CD14-positive monocyte (primary cell): Measurements from ENCODE around the gene ZNF502. TPM values are rescaled to one million over a fixed set of nuclear protein-coding genes. Genes with fewer than 3 reads are reported as not detected.

Experiments used
- DNase-seq, 3 donors: peaks; one replicate each; pipeline ENCODE4 v3.0.0-alpha.2; 2011 to 2022
- H2AFZ ChIP-seq: 2 replicates; pipeline ENCODE4 v1.6.0; 2012; ENCODE audit warnings: mild to moderate bottlenecking, low read depth, low read length, inconsistent platforms; ENCODE audit not compliant: insufficient read depth, poor library complexity, severe bottlenecking
- H3K27ac ChIP-seq, 2 donors: 1 replicate in 1 of 2; 2 replicates in 1 of 2; pipeline ENCODE4 v1.5.1; 2012 to 2013; ENCODE audit warnings: low read length in 2 of 2, control low read depth in 1 of 2, inconsistent platforms in 1 of 2, low read depth in 1 of 2, mild to moderate bottlenecking in 1 of 2
- H3K27me3 ChIP-seq, 2 donors: one replicate each; pipeline versions ENCODE4 v1.6.0 to v1.6.1; 2011 to 2013; ENCODE audit warnings: low read length in 2 of 2; ENCODE audit not compliant: control insufficient read depth in 2 of 2, insufficient read depth in 2 of 2
- H3K36me3 ChIP-seq, 2 donors: replicated peaks in 1 of 2; 1 replicate in 1 of 2; 2 replicates in 1 of 2; pipeline versions ENCODE4 v1.5.1 to v1.6.1; 2012 to 2013; ENCODE audit warnings: low read length in 2 of 2, control low read depth in 1 of 2, inconsistent platforms in 1 of 2, mild to moderate bottlenecking in 1 of 2; ENCODE audit not compliant: insufficient read depth in 2 of 2, control insufficient read depth in 1 of 2
- H3K4me1 ChIP-seq, 2 donors: 1 replicate in 1 of 2; 2 replicates in 1 of 2; pipeline versions ENCODE4 v1.5.1 to v1.6.1; 2012 to 2013; ENCODE audit warnings: low read length in 2 of 2, control low read depth in 1 of 2, inconsistent platforms in 1 of 2, mild to moderate bottlenecking in 1 of 2, moderate library complexity in 1 of 2; ENCODE audit not compliant: insufficient read depth in 2 of 2, control insufficient read depth in 1 of 2
- H3K4me2 ChIP-seq: replicated peaks from 2 replicates; pipeline ENCODE3; 2012; ENCODE audit warnings: low read length, moderate library complexity, mild to moderate bottlenecking; ENCODE audit not compliant: poor library complexity, severe bottlenecking; ENCODE audit errors: extremely low read depth
- H3K4me3 ChIP-seq, 3 experiments: fragments of 200-600 bp in 1 of 3; sonication (generic) in 1 of 3; replicated peaks in 1 of 3; 1 replicate in 2 of 3; 2 replicates in 1 of 3; pipeline ENCODE4 v1.5.1; 2011 to 2013; ENCODE audit warnings: low read length in 3 of 3, mild to moderate bottlenecking in 3 of 3, control low read depth in 2 of 3, low read depth in 2 of 3, inconsistent platforms in 1 of 3, moderate library complexity in 1 of 3
- H3K79me2 ChIP-seq: 2 replicates; pipeline ENCODE4 v1.6.0; 2012; ENCODE audit warnings: mild to moderate bottlenecking, control low read depth, inconsistent platforms, low read length, moderate library complexity; ENCODE audit not compliant: insufficient read depth
- H3K9ac ChIP-seq: 2 replicates; pipeline ENCODE4 v1.6.0; 2017; ENCODE audit warnings: low read length, mild to moderate bottlenecking; ENCODE audit not compliant: insufficient read depth, poor library complexity, severe bottlenecking
- H3K9me3 ChIP-seq, 2 donors: replicated peaks in 1 of 2; 1 replicate in 1 of 2; 2 replicates in 1 of 2; pipeline versions ENCODE4 v1.5.1 to v1.6.1; 2012 to 2013; ENCODE audit warnings: low read length in 2 of 2, control low read depth in 1 of 2; ENCODE audit not compliant: control insufficient read depth in 1 of 2, insufficient read depth in 1 of 2
- H4K20me1 ChIP-seq: 2 replicates; pipeline ENCODE4 v1.6.0; 2012; ENCODE audit warnings: mild to moderate bottlenecking, low read length, control low read depth, moderate library complexity; ENCODE audit not compliant: insufficient read depth
- H3K27ac Mint-ChIP-seq, 7 donors: one replicate each; pipeline ENCODE4 v1.8.0; 2020; ENCODE audit warnings: mild to moderate bottlenecking in 7 of 7, mixed read lengths in 7 of 7, moderate library complexity in 6 of 7, inconsistent platforms in 2 of 7
- H3K27me3 Mint-ChIP-seq, 3 donors: one replicate each; pipeline ENCODE4 v1.8.0; 2021 to 2022; ENCODE audit warnings: low read depth in 3 of 3, mild to moderate bottlenecking in 3 of 3, mixed read lengths in 3 of 3, moderate library complexity in 3 of 3, inconsistent platforms in 1 of 3
- H3K36me3 Mint-ChIP-seq, 2 donors: one replicate each; pipeline ENCODE4 v1.8.0; 2020; ENCODE audit warnings: mixed read lengths in 2 of 2, inconsistent platforms in 1 of 2, mild to moderate bottlenecking in 1 of 2
- H3K4me1 Mint-ChIP-seq: one replicate; pipeline ENCODE4 v1.8.0; 2020; ENCODE audit warnings: mild to moderate bottlenecking, mixed read lengths
- H3K4me3 Mint-ChIP-seq, 2 donors: one replicate each; pipeline ENCODE4 v1.8.0; 2020; ENCODE audit warnings: mild to moderate bottlenecking in 2 of 2, mixed read lengths in 2 of 2, moderate library complexity in 1 of 2
- H3K9me3 Mint-ChIP-seq, 7 donors: one replicate each; pipeline ENCODE4 v1.8.0; 2020 to 2022; ENCODE audit warnings: mixed read lengths in 7 of 7, mild to moderate bottlenecking in 6 of 7, moderate library complexity in 6 of 7, inconsistent platforms in 2 of 7
- CTCF ChIP-seq: fragments of 200-600 bp; IDR thresholded peaks from one replicate; pipeline ENCODE4 v1.8.0; 2022; ENCODE audit warnings: antibody characterized with exemption, mild to moderate bottlenecking
- WGBS: methylation state at CpG from one replicate; pipeline ENCODE4 v1.1.5; 2013; ENCODE audit warnings: missing lambda C conversion rate; ENCODE audit not compliant: insufficient coverage; 5-methylcytosine and 5-hydroxymethylcytosine counted together
- intact Hi-C, 2 donors: fragments of 100-400 bp; cut with micrococcal nuclease; formaldehyde crosslinking; loops; one replicate each; pipeline versions ENCODE4 v1.15.0 to v1.15.1; 2023
- polyA plus RNA-seq, 3 donors: library from polyadenylated mRNA; depleted of rRNA in 1 of 3; unstranded in 2 of 3; stranded (reverse) in 1 of 3; fragments of 300-500 nt in 2 of 3; fragments of >200 nt in 1 of 3; fragmentation: Illumina TruSeq in 2 of 3; gene quantifications; 1 replicate in 2 of 3; 2 replicates in 1 of 3; pipeline ENCODE4 v1.2.3, GENCODE V29; 2012 to 2021

Gene ZNF502
- polyA plus RNA-seq, 3 donors = 0.20 to 0.28 (median 0.23) TPM

- H3K36me3 Mint-ChIP-seq = no peaks in the 10 kb centered on the region
- Histone ChIP-seq H3K4me2 (no peak overlapping the region), H3K9me3 (peaks cover 51 to 52% of the 10 kb centered on the region in 2 donors), H3K4me1 (no peaks in the 10 kb centered on the region), H3K9ac (no peak overlapping the region), H4K20me1 (no peaks in the 10 kb centered on the region), H3K27me3 (no peaks in the 10 kb centered on the region), H3K27ac (no peak overlapping the region), H3K79me2 (no peaks in the 10 kb centered on the region), H2AFZ (no peak overlapping the region), H3K4me3 (no peak overlapping the region), H3K36me3 (no peaks in the 10 kb centered on the region)
- no peak overlapping the region for H3K27ac Mint-ChIP-seq
- intact Hi-C loops = no loop called here
- WGBS = 85% methylated on average over 2 of the region's 2 CpGs
- H3K4me3 Mint-ChIP-seq = no peak overlapping the region
- TF ChIP-seq CTCF = no peak
- peaks cover 2% of the 10 kb centered on the region in 3 donors for H3K27me3 Mint-ChIP-seq
- no peak for DNase-seq
- no peaks in the 10 kb centered on the region for H3K4me1 Mint-ChIP-seq
- H3K9me3 Mint-ChIP-seq = peaks cover 39 to 73% (median 64%) of the 10 kb centered on the region in 7 donors
Measured at GRCh38 chr3:44674211-44674610, 38.2 kb upstream of the ZNF502 start.

GRCh38 chr3:44678480-44679116, 33.9 kb upstream of the ZNF502 start:
- no peak for TF ChIP-seq CTCF
- no peak for DNase-seq
- Histone ChIP-seq H3K79me2 (no peaks in the 10 kb centered on the region), H3K9me3 (peaks cover 47 to 73% of the 10 kb centered on the region in 2 donors), H3K4me1 (no peaks in the 10 kb centered on the region), H3K27me3 (no peaks in the 10 kb centered on the region), H3K27ac (no peak overlapping the region), H3K4me2 (no peak overlapping the region), H3K4me3 (no peak overlapping the region), H2AFZ (no peak overlapping the region), H4K20me1 (no peaks in the 10 kb centered on the region), H3K36me3 (no peaks in the 10 kb centered on the region), H3K9ac (no peak overlapping the region)
- intact Hi-C loops = no loop called here
- Mint-ChIP-seq H3K27me3 (peaks cover 0 to 2% (median 0%) of the 10 kb centered on the region in 3 donors), H3K27ac (no peak overlapping the region), H3K4me3 (no peak overlapping the region), H3K9me3 (peaks cover 35 to 74% (median 57%) of the 10 kb centered on the region in 7 donors), H3K4me1 (no peaks in the 10 kb centered on the region), H3K36me3 (peaks cover 0 to 2% of the 10 kb centered on the region in 2 donors)
- 88% methylated on average over 5 of the region's 5 CpGs for WGBS
